GM19043 (cell line): ENCODE data around the gene CRABP2.

ENCODE experiments used
- ATAC-seq: cut with Tn5 transposase; IDR thresholded peaks from one replicate; pipeline ENCODE4 v1.9.1; 2021; ENCODE audit warnings: low read depth; ENCODE audit not compliant: unreplicated experiment

CRABP2 gene

DNA sequence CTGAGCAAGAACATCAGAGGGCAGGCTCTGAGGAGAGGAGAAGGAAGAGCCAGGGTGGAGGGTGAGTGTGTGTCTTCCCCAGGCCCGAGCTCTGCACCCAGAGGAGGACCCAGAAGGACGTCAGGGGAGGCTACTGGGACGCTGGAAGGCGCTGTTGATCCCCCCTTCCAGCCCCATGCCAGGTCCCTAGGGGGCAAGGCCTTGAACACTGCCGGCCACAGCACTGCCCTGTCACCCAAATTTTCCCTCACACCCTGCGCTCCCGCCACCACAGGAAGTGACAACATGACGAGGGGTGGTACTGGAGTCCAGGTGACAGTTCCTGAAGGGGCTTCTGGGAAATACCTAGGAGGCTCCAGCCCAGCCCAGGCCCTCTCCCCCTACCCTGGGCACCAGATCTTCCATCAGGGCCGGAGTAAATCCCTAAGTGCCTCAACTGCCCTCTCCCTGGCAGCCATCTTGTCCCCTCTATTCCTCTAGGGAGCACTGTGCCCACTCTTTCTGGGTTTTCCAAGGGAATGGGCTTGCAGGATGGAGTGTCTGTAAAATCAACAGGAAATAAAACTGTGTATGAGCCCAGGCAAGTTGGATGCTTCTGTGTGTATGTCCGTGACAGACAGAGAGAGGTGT lies 46.3 kb downstream of the CRABP2 start:
- no peak for ATAC-seq

DNA sequence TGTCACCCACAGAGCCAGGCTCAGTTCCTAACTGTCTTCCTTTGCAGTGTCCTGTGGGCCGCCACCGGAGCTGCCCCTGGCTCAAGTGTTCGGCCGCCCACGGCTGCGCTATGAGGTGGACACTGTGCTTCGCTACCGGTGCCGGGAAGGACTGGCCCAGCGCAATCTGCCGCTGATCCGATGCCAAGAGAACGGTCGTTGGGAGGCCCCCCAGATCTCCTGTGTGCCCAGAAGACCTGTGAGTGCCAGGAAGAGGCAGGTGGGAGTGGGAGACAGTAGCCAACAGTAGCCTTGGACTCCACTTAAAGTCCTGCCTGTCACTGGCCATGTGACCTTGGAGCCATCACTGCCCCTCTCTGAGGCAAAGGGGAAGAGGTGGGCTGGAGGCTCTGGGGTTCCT lies 46.9 kb downstream of the CRABP2 start:
- no peak for ATAC-seq

DNA sequence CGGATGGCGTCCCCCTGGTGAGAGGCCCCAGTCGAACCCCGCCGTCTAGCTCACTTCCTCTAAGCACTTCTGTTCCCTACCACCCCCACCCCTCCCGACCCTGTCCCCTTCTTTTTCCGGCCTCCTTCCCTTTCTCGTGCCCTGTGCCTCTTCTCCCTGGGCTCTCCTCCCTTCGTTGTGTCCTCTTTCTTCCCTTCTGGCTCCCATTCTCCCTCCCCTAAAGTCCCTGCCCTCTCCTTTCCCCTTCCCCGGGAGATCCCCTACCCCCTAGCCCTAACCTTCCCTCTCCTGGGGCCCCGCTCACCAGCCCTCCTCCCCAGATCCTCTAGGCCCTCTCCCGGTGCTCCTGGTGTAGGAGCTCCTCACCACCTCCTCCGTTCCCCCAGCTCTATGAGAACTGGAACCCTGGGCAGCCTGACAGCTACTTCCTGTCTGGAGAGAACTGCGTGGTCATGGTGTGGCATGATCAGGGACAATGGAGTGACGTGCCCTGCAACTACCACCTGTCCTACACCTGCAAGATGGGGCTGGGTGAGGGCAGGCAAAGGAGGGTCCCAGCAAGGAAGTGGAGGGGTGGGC lies 47.6 kb downstream of the CRABP2 start:
- ATAC-seq = no peak

DNA sequence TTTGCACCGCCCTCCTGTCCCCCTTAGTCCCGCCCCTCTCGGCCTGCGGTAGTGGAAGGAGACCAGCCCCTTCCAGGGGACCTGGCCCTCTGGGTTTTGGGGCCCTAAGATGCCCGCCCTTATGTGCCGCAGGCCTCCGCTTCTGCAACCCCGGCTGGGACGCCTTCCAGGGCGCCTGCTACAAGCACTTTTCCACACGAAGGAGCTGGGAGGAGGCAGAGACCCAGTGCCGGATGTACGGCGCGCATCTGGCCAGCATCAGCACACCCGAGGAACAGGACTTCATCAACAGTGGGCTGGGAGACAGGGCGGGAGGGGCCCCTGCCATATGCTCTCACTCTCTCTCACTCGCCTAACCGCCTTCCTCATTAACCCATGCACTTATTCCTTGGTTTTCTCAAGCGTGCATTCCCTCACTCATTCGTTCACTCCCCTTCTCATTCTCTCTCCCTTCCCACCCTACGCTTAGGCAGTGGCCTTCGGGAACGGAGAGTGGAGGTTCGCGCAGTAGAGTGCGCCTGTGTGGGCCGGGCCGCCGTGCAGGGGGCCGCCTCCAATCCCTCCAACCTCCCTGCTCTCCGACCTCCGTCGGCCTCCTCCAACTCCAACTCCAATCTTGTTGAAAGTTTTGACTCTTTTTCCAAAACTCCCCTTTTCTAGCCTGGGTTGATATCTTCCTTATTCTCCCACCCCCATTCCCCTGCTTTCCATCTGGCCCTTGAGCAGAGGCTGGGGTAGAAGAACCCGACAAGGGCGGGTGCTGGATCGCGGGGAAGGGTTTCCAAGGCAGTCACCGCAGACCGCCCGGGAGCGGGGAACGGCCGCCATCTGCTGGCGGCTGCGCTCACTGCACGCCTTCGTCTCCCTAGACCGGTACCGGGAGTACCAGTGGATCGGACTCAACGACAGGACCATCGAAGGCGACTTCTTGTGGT lies 48.3 kb downstream of the CRABP2 start:
- no peak for ATAC-seq

DNA sequence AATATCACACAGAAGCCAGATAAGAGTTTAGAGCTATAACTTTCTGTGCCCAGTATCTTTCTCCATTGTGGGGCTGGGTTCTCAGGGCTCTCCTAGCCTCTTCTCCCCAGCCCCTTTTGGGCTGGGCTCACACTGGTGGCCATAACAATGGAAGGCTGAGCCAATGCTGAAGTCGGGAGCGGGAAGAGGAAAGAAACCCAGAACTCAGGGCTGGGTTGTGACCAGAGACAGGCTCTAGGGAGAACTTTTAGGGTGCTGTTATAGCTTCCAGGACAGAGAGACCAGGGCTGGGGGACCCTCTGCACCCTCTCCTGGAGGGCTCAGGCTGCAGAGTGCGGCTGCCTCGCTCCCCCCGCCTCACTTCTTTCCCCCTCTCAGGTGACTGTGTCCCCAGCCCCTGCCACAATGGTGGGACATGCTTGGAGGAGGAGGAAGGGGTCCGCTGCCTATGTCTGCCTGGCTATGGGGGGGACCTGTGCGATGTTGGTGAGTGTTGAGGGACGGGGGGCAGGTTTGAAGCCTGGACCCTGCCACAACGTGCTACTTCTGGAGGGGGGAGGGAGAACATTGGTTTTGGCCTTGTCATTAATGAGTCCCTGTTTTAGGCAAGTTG lies 49.4 kb downstream of the CRABP2 start:
- ATAC-seq = no peak

DNA sequence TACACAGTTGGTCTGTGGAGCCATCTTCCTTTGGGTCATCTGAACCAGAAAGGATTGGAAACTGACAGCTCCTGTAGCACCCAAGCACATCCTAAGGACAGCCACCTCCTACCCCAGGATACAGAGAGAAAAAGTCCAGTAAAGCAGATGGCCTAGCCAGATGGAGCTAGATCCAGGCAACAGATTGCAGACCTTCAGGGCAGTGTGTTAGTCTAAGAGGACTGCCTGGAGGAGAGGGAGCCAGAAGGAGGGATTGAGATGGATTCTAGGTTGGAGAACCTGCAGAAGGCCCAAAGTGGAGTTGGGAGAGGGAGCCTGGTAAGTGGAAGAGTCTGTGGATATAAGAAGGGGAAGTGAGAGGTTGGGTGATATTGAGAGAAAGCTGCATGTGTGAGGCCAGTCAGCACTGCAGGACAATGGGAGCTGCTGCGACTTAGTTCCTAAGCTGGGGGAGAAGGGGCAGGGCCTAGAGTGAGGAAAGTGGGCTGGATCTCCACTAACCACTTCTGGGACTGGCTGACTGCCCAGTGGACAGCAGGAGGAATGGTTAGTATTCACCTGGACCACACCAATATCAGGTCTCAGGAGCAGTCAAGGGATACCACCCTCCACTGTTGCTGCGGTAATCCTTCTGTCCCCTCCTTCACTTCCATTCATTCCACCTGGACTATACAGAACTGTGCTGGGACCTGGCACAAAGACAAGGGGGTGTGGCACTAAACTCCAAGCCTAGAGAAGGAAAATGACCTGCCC lies 50.1 kb downstream of the CRABP2 start:
- ATAC-seq = no peak

DNA sequence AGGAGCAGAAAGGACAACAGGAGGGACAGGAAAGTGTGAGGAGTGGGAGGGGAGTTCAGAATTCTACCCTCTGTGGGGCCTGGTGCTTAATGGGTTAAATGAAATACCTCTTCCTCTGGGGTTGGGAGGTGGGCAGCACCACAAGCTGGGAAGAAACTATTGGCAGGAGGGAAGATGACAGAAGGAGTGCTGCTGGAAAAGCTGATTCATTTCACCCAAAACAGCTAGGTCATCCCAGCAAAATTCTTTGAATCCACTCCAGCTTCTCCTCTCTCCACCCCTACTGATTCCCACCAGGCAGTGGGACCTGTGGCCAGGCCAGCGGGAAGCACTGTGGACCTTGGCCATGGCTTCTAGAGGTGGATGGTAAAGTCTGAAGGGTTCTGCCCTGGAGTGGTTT lies 50.7 kb downstream of the CRABP2 start:
- ATAC-seq = no peak

DNA sequence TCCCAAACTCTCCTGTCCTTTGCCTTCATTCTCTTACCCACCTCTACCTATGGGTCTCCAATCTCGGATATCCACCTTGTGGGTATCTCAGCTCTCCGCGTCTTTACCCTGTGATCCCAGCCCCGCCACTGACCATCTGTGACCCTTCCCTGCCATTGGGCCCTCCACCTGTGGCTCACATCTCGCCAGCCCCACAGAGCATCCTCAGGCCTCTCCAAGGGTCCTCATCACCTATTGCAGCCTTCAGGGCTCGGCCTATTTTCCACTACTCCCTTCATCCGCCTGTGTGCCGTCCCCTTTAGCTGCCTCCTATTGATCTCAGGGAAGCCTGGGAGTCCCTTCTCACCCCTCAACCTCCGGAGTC lies 52.4 kb downstream of the CRABP2 start:
- ATAC-seq = no peak

DNA sequence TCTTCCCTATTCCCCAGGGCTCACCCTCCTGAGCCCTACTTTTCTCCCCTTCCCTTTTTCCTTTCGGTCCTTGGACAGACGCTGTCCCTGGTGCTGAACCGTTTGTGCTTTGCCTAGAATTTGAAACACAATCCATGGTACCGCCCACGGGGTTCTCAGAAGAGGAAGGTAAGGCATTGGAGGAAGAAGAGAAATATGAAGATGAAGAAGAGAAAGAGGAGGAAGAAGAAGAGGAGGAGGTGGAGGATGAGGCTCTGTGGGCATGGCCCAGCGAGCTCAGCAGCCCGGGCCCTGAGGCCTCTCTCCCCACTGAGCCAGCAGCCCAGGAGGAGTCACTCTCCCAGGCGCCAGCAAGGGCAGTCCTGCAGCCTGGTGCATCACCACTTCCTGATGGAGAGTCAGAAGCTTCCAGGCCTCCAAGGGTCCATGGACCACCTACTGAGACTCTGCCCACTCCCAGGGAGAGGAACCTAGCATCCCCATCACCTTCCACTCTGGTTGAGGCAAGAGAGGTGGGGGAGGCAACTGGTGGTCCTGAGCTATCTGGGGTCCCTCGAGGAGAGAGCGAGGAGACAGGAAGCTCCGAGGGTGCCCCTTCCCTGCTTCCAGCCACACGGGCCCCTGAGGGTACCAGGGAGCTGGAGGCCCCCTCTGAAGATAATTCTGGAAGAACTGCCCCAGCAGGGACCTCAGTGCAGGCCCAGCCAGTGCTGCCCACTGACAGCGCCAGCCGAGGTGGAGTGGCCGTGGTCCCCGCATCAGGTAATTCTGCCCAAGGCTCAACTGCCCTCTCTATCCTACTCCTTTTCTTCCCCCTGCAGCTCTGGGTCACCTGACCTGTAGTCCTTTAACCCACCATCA lies 53.0 kb downstream of the CRABP2 start:
- ATAC-seq = no peak
